MCF 10A (cell line): ENCODE measurements around the gene DCUN1D3. TPM values are rescaled to one million over a fixed set of nuclear protein-coding genes. Genes with fewer than 3 reads are reported as not detected.
"Not testable (repeated sequence)": the region's sequence is repeated elsewhere in the genome, so short reads cannot be mapped to it uniquely, and the experiment has no call there.

ENCODE experiments used
- BruUV-seq: library from RNA; stranded (reverse); fragments of 400-500 nt; replicated peaks from 2 replicates; lab custom pipeline; 2021; lab: Mats Ljungman, UMichigan
- CTCF ChIA-PET: fragments of 300-600 bp; sonication (Branson Sonifier 250); formaldehyde crosslinking; extraction: SDS; loops from one replicate; lab custom pipeline; 2021; ENCODE audit warnings: antibody characterized with exemption, inconsistent platforms; lab: Yijun Ruan, JAX
- POLR2A ChIA-PET: fragments of 300-600, 350-650 bp; sonication (Branson Sonifier 250); formaldehyde crosslinking; extraction: SDS; loops from one replicate; lab custom pipeline; 2020; ENCODE audit warnings: antibody characterized with exemption, inconsistent platforms; lab: Yijun Ruan, JAX
- DNase-seq: peaks from one replicate; pipeline ENCODE4 v3.0.0-alpha.2; 2018; ENCODE audit not compliant: unreplicated experiment
- H3K27ac Mint-ChIP-seq: one replicate; pipeline ENCODE4 v1.8.0; 2022; ENCODE audit warnings: mild to moderate bottlenecking, low read depth, mixed read lengths; ENCODE audit not compliant: unreplicated experiment
- H3K27me3 Mint-ChIP-seq: one replicate; pipeline ENCODE4 v1.8.0; 2022; ENCODE audit warnings: mixed read lengths; ENCODE audit not compliant: insufficient read depth, unreplicated experiment
- H3K36me3 Mint-ChIP-seq: one replicate; pipeline ENCODE4 v1.8.0; 2022; ENCODE audit warnings: mild to moderate bottlenecking, moderate library complexity, mixed read lengths; ENCODE audit not compliant: insufficient read depth, unreplicated experiment
- H3K4me1 Mint-ChIP-seq: one replicate; pipeline ENCODE4 v1.8.0; 2022; ENCODE audit warnings: mixed read lengths; ENCODE audit not compliant: insufficient read depth, unreplicated experiment
- H3K4me3 Mint-ChIP-seq: one replicate; pipeline ENCODE4 v1.8.0; 2022; ENCODE audit warnings: mild to moderate bottlenecking, moderate library complexity, mixed read lengths; ENCODE audit not compliant: unreplicated experiment
- H3K9me3 Mint-ChIP-seq: one replicate; pipeline ENCODE4 v1.8.0; 2022; ENCODE audit warnings: mixed read lengths; ENCODE audit not compliant: unreplicated experiment
- CTCF ChIP-seq: fragments of 200-600 bp; IDR thresholded peaks from one replicate; pipeline ENCODE4 v1.8.0; 2022; ENCODE audit warnings: antibody characterized with exemption, mild to moderate bottlenecking; ENCODE audit not compliant: unreplicated experiment
- intact Hi-C: fragments of 100-400 bp; cut with micrococcal nuclease; formaldehyde crosslinking; loops from 2 replicates; pipeline ENCODE4 v1.14.1; 2022
- total RNA-seq: library from RNA; stranded (reverse); gene quantifications from 2 replicates; pipeline ENCODE4 v1.2.3, GENCODE V29; 2022

The DCUN1D3 gene
- total RNA-seq, 1 experiment from 2014 or later, result 31.7 TPM

- H3K4me1 Mint-ChIP-seq, result peaks cover 63% of the 10 kb centered on the region
- CTCF ChIA-PET, result interaction anchor here (0.6 to 3.9 kb wide), 12 partner anchors 9 to 291 kb away, joined by 3 to 31 read pairs (median 4); partner anchors contain the start of genes DCUN1D3, ERI2, LYRM1 and REXO5
- intact Hi-C loops, result no loop called here
- H3K4me3 Mint-ChIP-seq, result peak overlapping the region; percentile 64
- peak overlapping the region; percentile 99 for H3K27ac Mint-ChIP-seq
- POLR2A ChIA-PET, result interaction anchor here (0.8 to 13.3 kb wide), 14 partner anchors 9 to 437 kb away, joined by 3 to 343 read pairs (median 8); partner anchors contain the start of genes DCUN1D3, LYRM1 and THUMPD1
- TSS peak; percentile 71 for BruUV-seq
- H3K27me3 Mint-ChIP-seq, result no peaks in the 10 kb centered on the region
- peak; percentile 73 for DNase-seq
- no peak for TF ChIP-seq CTCF
- H3K36me3 Mint-ChIP-seq, result peaks cover 40% of the 10 kb centered on the region
- H3K9me3 Mint-ChIP-seq, result no peaks in the 10 kb centered on the region
Measured at GRCh38 chr16:20865420-20866131, 34.6 kb downstream of the DCUN1D3 start.

- BruUV-seq, H3K27me3 Mint-ChIP-seq, H3K4me3 Mint-ChIP-seq, DNase-seq, H3K9me3 Mint-ChIP-seq, intact Hi-C loops: not testable (repeated sequence)
- POLR2A ChIA-PET, result interaction anchor here (0.6 to 13.3 kb wide), 5 partner anchors 11 to 359 kb away, joined by 3 to 343 read pairs (median 12); partner anchors contain the start of genes DCUN1D3 and LYRM1
- CTCF ChIA-PET, result interaction anchor here (0.7 to 1.8 kb wide), 3 partner anchors 11 to 43 kb away, joined by 3 to 5 read pairs (median 3); no protein-coding TSS in a partner anchor
- Mint-ChIP-seq H3K36me3 (peaks cover 52% of the 10 kb centered on the region), H3K27ac (peak overlapping the region; percentile 99), H3K4me1 (peaks cover 51% of the 10 kb centered on the region)
Measured at GRCh38 chr16:20864376-20864775, 35.8 kb downstream of the DCUN1D3 start.

GRCh38 chr16:20862162-20862960 is 37.8 kb downstream of the DCUN1D3 start:
- H3K4me3 Mint-ChIP-seq, result no peak overlapping the region
- peaks cover 64% of the 10 kb centered on the region for H3K36me3 Mint-ChIP-seq
- intact Hi-C loops, result no loop called here
- TF ChIP-seq CTCF, result no peak
- peak overlapping the region; percentile 99 for H3K27ac Mint-ChIP-seq
- no peaks in the 10 kb centered on the region for H3K9me3 Mint-ChIP-seq
- CTCF ChIA-PET, result interaction anchor here (1.1 to 1.3 kb wide), 2 partner anchors 10 to 53 kb away, joined by 3 read pairs; no protein-coding TSS in a partner anchor
- no peaks in the 10 kb centered on the region for H3K27me3 Mint-ChIP-seq
- no peak for DNase-seq
- peaks cover 30% of the 10 kb centered on the region for H3K4me1 Mint-ChIP-seq
- POLR2A ChIA-PET, result interaction anchor here (1.4 to 9.9 kb wide), 2 partner anchors 9 to 38 kb away, joined by 4 to 260 read pairs; partner anchors contain the start of genes DCUN1D3 and LYRM1
- no TSS peak for BruUV-seq

GRCh38 chr16:20860995-20861394 is 39.2 kb downstream of the DCUN1D3 start:
- DNase-seq, H3K4me3 Mint-ChIP-seq, BruUV-seq, H3K27me3 Mint-ChIP-seq, H3K9me3 Mint-ChIP-seq, intact Hi-C loops: not testable (repeated sequence)
- Mint-ChIP-seq H3K36me3 (peaks cover 78% of the 10 kb centered on the region), H3K4me1 (peaks cover 20% of the 10 kb centered on the region), H3K27ac (peak overlapping the region; percentile 57)
- ChIA-PET CTCF (interaction anchor here (1.3 kb wide), 1 partner anchor 9 kb away, joined by 3 read pairs; no protein-coding TSS in a partner anchor), POLR2A (interaction anchor here (0.6 to 1.4 kb wide), 2 partner anchors 39 to 135 kb away, joined by 3 to 4 read pairs; partner anchors contain the start of genes DCUN1D3 and LYRM1)
